Kasumi-1 (cell line): Measurements from ENCODE around the gene MRC1.

Experiments used
- DNase-seq, 2 experiments: peaks; one replicate each; lab custom pipeline; 2025; lab: John Stamatoyannopoulos, UW

MRC1 gene

DNA sequence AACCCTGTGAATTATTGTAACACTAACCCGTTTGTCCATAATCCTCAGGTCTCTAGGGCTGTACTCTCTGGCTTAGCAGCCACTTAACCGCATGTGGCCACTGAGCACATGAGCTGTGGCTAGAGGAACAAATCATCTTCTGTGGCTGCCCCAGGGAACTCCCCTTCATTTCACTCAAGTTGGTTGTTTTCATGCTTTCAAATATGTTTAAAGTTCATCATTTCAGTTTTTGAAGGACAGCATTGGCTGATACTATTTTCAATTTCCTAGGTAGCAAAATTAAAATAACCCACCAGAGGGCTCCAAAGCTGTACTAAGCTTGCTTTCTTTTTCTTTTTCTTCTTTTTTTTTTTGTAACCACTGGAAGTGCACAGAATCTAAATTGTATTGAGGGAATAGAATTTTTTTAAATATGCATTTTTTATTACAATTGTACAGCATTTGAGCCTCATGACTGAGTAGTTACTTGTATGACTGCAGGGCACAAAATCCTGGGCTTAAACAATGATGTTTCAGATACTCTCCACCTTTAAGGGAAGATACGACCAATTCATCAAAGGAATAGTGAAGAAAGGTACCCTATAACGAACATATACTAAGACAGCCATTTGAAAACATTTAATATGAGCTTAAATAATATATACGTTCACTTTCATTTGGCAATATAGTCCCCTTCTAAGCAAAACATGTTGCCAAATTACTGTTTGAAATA lies 38.6 kb downstream of the MRC1 start:
- peak; percentile 43 to 74 for DNase-seq

DNA sequence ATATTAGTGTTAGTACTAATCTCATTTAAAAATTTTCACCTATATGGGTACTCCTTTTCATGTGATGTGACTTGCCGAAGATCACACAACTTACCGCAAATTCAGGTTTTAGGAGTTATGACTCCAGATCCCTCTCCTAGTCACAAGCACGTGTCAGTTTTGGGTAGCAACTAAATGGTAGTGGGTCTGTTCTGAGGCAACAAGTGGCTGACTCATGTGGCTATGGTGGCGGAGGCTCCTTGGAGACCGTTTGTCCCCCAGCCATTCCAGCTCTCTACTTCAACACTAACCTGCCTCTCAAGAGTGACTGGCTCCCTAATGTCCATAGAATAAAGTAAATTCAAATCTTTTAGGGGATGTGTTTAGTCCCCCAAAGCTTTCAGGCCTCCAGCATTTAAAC lies 39.5 kb downstream of the MRC1 start:
- DNase-seq = no peak

DNA sequence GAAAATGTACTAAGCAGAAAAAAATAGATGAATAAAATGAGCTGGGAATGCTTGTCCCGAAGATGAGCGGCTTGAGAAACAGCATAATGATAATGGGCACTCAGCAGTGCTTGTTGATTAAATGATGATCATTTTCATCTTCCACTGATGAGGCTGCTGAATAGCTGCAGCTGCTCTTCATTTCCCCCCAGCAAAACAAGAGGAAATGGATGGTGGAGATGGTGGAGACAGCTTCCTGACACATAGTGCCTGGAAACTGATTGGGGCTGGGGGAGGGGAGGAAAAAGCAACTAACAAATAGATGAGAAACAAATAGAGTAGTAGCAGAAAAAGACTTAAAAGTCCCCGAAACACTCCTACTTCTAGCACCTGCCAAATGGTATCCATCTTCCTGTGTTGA lies 41.4 kb downstream of the MRC1 start:
- peak; percentile 77 to 83 for DNase-seq

DNA sequence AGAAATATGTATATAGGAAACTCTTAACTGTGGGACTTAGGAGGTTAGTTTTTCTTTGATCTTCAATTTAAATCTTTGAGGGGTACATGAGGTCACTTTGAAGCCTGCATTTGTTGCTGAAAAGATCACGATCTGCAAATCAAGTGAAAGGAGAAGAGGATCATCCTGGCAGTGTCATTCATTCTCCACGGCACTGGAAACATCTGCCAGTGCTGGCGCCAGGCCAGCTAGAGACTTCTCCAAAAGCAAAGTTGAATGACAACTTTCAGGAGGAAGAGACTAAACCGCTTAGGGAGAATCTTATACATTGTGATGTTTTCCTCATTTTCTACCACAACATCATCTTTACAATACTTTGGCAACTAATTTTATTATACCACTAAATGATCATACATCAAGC lies 42.5 kb downstream of the MRC1 start:
- peak; percentile 96 to 97 for DNase-seq

DNA sequence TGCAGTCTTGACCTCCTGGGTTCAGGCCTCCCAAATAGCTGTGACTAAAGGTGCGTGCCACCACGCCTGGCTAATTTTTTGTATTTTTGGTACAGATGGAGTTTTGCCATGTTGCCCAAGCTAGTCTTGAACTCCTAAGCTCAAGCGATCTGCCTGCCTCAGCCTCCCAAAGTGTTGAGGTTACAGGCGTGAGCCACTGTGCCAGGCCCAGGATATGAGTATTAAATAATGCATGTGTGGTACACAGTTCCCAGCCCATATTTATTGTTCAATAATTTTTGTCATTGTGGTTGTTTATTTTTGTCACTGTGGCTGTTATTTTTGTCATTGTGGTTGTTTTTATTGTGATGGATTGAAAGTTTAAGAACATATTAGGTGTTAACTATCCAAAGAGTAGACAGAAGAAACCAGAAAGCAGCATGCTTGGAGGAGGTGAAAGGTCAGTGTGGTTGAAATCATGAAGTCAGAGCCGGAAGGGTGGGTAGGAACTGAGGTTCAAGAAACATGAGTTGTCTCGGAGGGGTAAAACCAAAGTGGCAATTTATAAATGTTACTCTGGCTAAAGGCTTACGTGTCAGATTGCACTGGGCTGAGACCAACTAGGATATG lies 45.0 kb downstream of the MRC1 start:
- no peak for DNase-seq

DNA sequence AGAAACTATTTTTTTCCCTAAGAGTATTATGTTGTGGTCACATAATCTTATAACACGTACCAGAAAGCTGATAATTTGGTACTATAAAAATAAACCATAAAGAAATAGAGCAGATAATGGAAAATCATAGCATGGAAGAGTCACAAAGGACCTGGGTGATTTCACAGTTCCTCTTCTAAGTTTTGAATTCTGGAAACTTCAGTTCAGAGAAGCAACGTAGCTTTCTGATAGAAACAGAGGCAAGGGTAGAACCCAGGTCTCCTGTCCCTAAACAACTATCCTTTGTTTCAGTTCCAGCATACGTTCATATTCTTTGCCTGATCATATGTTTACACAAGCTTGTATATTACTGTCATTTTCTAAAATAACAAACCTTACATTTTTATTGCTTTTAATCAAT lies 47.9 kb downstream of the MRC1 start:
- DNase-seq = no peak

DNA sequence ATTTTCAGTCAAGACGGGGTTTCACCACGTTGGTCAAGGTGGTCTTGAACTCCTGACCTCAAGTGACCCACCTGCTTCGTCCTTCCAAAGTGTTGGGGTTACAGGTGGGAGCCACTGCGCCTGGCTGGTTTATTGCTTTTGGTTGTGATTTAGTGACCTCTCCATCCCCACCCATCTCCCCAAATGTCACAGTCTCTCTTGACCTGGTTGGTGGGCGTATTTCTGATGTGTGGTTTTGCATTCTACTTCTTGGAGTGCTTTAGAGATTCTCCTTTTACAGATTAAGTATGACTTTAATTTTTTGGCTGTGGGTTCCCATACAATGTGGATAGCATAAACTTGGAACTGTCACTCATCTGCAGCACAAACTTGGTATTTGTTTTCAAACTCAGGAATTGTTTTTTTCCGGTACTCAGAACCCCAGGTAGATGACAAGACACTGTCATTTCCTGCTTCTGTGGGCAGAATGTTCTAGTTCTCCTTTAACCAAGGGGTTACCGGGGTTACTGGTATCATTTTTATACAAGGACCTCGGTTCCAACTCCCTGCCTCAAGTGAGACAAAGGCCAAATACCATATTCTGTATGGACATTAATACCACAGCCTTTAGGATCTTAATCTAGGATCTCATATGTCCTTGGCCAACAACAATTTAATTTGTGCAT lies 50.5 kb downstream of the MRC1 start:
- no peak for DNase-seq

DNA sequence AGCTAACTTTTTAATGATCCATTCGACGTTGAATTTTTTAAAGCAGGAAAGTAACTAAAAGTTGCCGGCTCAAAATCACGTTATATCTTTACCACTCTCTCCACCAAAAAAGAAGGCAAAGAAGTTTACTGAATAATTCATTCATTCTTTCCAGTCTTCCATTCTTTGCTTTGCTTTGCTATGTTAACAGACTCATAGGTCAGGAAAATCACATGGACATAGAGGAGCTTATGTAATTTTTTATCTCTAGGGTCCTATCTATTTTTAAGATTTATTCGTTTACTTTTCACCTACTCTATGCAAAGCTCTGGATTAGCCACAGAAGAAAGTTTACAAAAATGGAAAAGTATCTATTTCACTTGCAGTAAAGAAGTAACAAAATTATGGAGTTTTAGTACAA lies 52.6 kb downstream of the MRC1 start:
- no peak for DNase-seq

DNA sequence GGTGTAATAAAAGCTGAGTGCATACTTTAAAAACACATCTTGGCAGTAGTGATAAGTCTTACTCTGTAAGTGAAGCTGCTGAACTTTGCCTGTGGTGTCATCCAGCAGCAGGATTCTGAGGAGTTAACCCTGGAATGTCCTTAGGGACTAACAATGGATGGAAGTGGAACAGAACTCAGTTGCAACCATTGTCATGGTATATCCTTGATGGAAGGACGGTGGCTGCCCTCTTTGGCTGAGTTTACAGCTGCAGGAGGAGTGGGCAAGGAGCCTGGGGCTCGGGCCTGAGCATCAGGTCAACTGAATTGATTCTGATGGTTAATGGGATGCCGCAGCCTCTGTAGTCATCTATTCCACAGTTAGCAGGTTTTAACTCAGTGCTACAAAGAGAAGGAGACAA lies 56.2 kb downstream of the MRC1 start:
- DNase-seq = no peak

DNA sequence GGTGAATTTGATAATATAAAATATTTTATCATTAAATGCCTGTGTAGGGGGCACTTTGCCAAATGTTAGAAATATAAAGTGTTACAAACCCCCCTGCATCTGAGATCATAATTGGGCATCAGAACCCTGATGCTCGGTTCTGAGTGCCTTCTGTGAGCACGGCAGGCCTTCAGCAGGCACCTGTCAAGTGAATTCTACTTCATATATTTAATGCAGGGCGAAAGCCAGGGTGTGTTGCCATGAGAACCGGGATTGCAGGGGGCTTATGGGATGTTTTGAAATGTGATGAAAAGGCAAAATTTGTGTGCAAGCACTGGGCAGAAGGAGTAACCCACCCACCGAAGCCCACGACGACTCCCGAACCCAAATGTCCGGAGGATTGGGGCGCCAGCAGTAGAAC lies 57.2 kb downstream of the MRC1 start:
- no peak for DNase-seq

DNA sequence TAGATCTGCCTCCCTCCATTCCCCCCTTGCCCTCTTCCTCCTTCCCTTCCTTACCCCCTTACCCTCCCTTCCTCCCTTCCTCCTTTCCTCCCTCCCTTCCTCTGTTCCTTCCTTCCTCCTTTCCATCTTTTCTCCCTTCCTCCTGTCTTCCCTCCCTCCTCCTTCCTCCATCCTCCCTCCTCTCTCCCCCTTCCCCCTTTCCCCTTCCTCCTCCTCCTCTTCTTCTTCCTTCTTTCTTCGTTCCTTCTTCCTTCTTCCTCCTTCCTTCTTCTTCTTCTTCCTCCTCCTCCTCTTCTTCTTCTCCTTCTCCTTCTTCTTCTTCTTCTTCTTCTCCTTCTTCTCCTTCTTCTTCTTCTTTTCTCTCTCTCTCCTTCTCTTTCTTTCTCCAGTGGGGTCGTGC lies 57.9 kb downstream of the MRC1 start:
- no peak for DNase-seq

DNA sequence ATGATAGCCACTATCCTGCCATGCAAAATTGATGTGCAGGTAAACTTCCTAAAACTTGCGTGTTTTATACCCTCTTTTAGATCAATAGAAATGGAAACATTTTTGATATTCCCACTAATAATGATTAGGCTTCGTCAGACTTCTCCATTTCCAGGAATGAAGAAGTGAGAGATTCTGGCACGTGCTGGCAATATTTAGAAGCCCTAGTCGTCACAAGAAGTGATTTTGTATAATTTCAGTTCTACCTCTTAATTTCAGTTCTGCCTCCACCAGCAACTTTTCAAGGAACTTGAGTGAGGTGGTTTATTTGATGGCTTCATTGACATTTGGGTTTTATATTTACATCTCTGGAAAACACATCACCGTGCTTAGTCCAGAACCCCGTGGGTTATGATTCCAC lies 61.9 kb downstream of the MRC1 start:
- DNase-seq = no peak

DNA sequence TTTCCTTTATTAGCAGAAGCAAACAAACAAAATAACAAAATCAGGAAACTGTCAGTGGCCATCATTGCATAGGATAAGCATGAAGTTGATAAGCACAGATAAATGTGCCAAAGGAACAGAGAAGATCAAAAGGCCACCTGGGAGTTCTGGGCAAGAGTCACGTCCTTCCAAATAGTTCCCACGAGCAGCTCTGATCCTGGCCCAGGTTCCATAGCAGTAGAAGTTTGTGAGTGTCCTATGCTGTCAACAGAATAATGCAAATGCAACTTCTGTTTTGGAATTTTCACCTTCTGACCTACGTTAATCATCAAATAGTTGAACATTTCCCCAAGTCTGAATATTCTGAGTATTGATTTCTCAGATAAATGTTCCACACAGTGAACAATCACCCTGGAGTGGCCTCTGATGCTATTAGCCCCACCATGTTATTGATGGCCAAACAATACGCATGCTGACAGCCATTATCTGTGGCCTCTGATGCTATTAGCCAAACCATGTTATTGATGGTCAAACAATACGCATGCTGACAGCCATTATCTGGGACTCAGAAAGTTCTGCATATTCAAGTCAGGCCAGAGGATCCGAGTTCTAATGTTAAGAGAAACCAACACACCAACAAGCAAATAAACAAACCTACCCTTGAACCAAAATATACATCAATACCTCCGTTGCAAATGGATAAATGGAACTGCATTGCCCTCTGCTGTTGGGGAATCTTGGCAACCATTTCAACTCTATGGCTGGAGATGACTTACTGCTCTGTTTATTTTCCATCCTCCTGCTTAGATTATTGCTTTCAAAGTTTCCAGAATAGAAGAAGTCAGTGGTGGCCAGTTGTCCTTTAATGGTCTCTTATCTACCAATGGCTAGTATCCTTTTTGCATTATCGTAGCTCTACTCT lies 63.3 kb downstream of the MRC1 start:
- peak; percentile 56 to 81 for DNase-seq

DNA sequence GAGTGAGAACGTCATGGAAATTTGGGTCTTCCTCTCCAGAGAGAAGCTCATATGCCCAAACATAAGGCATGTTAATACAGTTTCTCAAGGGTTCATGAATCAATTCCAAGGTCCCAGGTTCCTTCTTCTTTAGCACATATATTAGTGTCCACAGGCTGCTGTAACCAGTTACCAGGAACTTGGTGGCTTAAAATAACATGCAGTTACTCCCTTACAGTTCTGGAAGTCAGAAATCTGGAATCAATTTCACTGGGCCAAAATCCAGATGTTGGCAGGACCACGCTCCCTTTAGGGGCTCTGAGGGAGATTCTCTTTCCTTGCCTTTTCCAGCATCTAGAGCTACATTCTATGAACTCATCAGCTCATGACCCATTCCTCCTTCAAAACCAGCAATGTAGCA lies 64.8 kb downstream of the MRC1 start:
- no peak for DNase-seq

DNA sequence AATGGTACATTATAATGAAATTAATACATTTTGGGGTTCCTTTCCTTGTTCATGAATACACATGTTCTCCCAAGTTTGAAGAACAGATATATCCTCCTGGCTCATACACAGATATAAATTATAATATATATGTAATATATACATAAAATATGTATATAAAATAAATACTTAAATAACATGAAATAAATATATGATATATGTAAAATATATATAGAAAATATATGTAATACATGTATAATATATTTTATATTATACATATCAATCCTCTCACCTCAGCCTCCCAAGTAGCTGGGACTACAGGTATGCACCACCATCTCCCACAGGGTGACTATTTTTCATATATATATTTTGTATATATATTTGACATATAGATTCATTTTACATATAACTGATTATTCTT lies 68.0 kb downstream of the MRC1 start:
- DNase-seq = no peak

DNA sequence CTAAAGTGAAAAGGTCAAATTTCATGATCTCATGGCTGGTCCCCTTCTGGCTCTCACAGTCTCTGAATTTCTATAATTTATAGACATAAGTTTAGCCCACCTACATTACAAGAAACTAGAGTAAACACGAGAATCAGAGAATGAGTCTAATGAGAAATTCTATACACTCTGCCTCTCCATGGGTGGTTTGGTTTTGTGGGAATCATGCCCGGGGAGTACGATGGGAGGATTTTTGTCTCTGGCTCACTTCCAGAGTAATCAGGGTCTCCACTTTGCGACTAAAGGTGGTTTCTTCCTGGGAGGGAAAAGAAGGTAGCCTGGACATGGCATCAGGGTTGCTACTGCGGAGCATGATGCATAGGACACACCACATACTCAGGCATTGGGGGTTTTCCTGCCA lies 69.7 kb downstream of the MRC1 start:
- DNase-seq = no peak

DNA sequence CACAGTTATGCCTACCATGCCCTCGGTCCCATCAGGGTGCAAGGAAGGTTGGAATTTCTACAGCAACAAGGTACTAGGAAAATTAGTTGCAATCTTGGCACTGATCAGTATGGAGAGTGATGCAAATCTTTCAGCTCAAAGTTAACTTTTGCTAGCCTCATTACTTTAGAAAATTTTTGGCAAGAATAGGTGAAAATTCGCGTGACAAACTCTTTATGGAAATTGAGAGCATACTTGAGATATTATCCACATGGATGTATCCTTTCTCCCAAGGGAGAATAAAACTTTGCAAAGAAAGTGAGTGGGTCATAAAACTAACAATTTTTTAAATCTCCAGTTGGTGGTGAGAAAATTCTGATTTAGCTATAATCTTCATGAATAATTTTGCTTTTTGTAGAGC lies 71.5 kb downstream of the MRC1 start:
- DNase-seq = no peak

DNA sequence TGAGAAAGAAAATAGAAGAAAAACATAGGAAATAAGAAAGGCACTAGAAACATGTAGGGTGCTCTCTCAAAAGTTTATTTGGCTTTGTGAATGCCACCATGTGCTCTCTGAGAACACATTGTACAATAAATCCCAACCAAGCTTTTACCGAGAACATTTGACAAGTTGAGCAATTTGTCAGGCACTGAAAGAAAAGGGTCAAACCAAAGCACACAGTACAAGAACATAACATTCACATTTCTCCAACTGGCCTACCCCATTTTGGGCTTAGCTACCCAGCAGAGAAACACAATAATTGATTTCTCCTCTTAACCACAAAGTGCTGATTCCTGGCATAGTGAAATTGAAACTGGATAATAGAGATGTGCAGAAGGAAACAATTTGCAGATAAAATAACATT lies 73.4 kb downstream of the MRC1 start:
- no peak for DNase-seq

DNA sequence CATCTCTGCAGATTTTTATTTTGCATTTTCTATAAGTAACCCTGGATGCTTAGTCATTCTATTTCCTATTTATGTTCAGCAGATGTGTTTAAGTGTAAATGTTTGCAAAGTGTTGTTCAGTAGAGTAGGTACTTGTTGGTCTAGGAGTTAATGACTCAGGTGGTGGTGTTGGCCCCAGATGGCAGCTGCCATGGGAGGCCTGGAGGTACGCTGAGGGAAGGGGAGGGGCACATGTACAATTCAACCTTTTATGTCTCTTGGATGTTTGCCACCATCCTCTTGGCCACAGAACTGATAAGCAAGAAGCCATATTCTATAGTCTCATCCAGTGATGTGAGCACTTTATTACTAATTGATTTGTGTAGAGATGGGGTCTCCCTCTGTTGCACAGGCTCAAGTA lies 74.5 kb downstream of the MRC1 start:
- no peak for DNase-seq

DNA sequence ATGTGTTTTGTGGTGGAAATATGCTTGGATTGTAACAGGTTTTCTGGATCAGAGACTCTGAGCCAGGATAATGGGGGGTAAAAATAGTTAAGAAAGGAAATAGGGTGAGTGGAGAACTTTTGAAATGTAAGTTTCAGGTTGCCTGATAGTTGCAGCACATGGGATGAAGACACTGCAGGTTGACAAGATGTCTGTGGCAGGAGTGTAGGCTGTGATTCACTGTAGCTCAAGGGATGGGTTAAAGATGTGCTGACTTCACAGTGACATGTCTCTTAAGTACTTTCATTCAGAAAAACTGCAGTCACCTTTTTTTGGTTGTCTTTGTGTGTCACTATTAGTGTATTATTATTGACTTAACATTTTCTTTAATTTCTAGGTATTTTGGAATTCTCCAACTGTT lies 79.0 kb downstream of the MRC1 start:
- no peak for DNase-seq

DNA sequence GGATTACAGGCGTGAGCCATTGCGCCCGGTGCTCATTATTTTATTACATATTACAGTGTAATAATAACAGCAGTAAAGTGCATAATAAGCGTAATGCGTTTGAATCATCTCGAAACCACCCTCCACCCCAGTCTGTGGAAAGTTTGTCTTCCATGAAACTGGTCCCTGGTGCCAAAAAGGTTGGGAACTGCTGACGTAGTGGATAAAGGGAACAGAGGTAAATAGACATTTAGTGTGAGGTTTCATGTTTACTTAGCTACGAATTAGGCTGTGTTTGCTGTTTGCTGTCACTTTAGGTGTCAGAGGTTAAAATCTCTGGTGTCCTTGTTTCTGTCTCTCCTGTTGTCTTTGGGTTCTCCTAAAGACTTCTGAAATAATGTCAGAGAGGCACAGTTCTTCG lies 82.3 kb downstream of the MRC1 start:
- DNase-seq = no peak

DNA sequence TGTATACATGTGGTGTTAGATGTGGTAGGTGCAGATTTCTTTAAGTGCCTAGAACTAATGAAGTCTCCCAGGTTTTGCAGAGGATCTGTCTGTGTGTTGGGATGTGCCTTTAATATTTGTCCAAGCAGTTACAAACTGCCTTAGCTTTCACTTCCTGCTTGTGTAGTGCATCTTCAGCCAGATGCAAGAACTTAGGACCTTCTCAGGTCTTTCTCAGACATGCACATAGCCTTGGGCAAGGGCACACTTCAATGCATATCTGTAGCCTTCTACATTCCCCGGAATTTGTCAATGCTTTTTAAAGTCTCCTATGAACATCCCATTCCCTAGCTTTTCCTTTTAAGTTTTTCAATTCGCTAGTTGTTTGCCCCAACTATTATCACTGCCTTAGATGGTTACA lies 95.4 kb downstream of the MRC1 start:
- no peak for DNase-seq

DNA sequence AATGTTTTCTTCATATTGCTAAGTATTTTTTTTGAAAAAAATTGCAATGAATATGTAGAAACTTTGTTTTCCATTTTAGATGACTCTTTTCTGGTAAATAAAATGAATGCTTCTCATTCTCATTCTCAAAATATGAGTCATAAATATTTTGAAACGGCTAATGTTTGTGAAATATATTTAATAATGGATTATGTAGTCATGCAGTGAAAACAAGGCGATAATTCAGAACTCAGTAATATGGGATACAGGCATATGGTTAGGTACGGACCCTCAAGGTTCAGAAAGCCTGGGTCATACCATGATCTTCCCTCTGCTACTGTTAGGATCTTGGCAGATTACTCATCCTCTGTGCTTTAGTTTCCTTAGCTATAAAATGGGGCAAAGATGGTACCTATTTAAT lies 96.3 kb downstream of the MRC1 start:
- no peak for DNase-seq
